HepG2 (cell line): Measurements from ENCODE around the gene P2RY6. TPM values are rescaled to one million over a fixed set of nuclear protein-coding genes. Genes with fewer than 3 reads are reported as not detected.

Experiments
- ATAC-seq: fragments of 200-7000 bp; cut with Tn5 transposase; 3 replicates; pipeline ENCODE4 v1.9.1; 2020; ENCODE audit warnings: mild to moderate bottlenecking, moderate library complexity
- BruUV-seq: library from RNA; stranded (reverse); fragments of 400-500 nt; replicated peaks from 2 replicates; lab custom pipeline; 2021; lab: Mats Ljungman, UMichigan
- CTCF ChIA-PET: fragments of 300-600 bp; formaldehyde crosslinking; extraction: SDS; loops from one replicate; lab custom pipeline; 2021; ENCODE audit warnings: low total read pairs, inconsistent platforms, low intra/inter-chr PET ratio; lab: Yijun Ruan, JAX
- POLR2A ChIA-PET: fragments of 350-600 bp; sonication (Branson Sonifier 250); formaldehyde crosslinking; loops from one replicate; lab custom pipeline; 2020; ENCODE audit warnings: antibody characterized with exemption, inconsistent platforms; lab: Yijun Ruan, JAX
- DNase-seq: peaks from one replicate; pipeline ENCODE4 v3.0.0-alpha.2; 2015; ENCODE audit warnings: low spot score
- FAIRE-seq: peaks from 3 replicates; lab custom pipeline; 2011; peaks lifted over from hg19 to GRCh38; lab: Jason Lieb, UNC
- H2AFZ ChIP-seq: one replicate; pipeline ENCODE4 v1.6.1; 2011; ENCODE audit warnings: low read length, inconsistent platforms
- H3K27ac ChIP-seq: fragments of 300-600 bp; 3 replicates; pipeline ENCODE4 v1.8.0; 2011; ENCODE audit warnings: mixed run types, mild to moderate bottlenecking, mixed read lengths, low read length, inconsistent platforms; ENCODE audit not compliant: insufficient read depth; ENCODE audit errors: extremely low read length
- H3K27me3 ChIP-seq, 2 experiments: fragments of 200-600 bp in 1 of 2; 2 replicates in 1 of 2; 3 replicates in 1 of 2; pipeline versions ENCODE4 v1.6.0 to v1.8.0; 2011; ENCODE audit warnings: low read length in 2 of 2, mild to moderate bottlenecking in 2 of 2, moderate library complexity in 2 of 2, inconsistent platforms in 1 of 2; ENCODE audit not compliant: insufficient read depth in 2 of 2, control insufficient read depth in 1 of 2
- H3K36me3 ChIP-seq, 2 experiments: fragments of 200-600 bp in 1 of 2; replicated peaks in 1 of 2; 2 replicates in 1 of 2; 3 replicates in 1 of 2; pipeline versions ENCODE4 v1.5.1 to v1.8.0; 2011; ENCODE audit warnings: low read length in 2 of 2, inconsistent platforms in 1 of 2; ENCODE audit not compliant: insufficient read depth in 2 of 2, control insufficient read depth in 1 of 2
- H3K4me1 ChIP-seq: 2 replicates; pipeline ENCODE4 v1.5.1; 2012; ENCODE audit warnings: low read length, inconsistent platforms; ENCODE audit not compliant: insufficient read depth
- H3K4me2 ChIP-seq: 2 replicates; pipeline ENCODE4 v1.6.0; 2011; ENCODE audit warnings: low read depth, low read length, inconsistent platforms
- H3K4me3 ChIP-seq, 3 experiments: fragments of 200-600 bp in 1 of 3; sonication (generic), shearing (Covaris generic) in 1 of 3; replicated peaks in 1 of 3; 2 replicates each; pipeline ENCODE4 v1.5.1; 2011 to 2016; ENCODE audit warnings: low read length in 3 of 3, inconsistent platforms in 2 of 3, low read depth in 2 of 3, mild to moderate bottlenecking in 2 of 3, control low read depth in 1 of 3, mixed read lengths in 1 of 3; ENCODE audit not compliant: insufficient read depth in 1 of 3
- H3K79me2 ChIP-seq: one replicate; pipeline ENCODE4 v1.6.1; 2011; ENCODE audit warnings: low read length, inconsistent platforms; ENCODE audit not compliant: insufficient read depth
- H3K9ac ChIP-seq: 2 replicates; pipeline ENCODE4 v1.6.0; 2011; ENCODE audit warnings: mild to moderate bottlenecking, low read depth, low read length, inconsistent platforms; ENCODE audit not compliant: insufficient read depth
- H3K9me3 ChIP-seq: 2 replicates; pipeline ENCODE4 v1.5.1; 2012; ENCODE audit warnings: mild to moderate bottlenecking, low read length
- H4K20me1 ChIP-seq: 2 replicates; pipeline ENCODE4 v1.6.0; 2011; ENCODE audit warnings: inconsistent platforms, mild to moderate bottlenecking, low read length, moderate library complexity; ENCODE audit not compliant: insufficient read depth
- ESRRA ChIP-seq: sonication (generic); formaldehyde crosslinking; IDR thresholded peaks from 2 replicates; pipeline ENCODE4 v1.5.1; 2020; ENCODE audit warnings: mild to moderate bottlenecking, low read depth, missing genetic modification reagents
- KLF15 ChIP-seq: sonication (generic); formaldehyde crosslinking; IDR thresholded peaks from 2 replicates; pipeline ENCODE4 v1.8.1; 2023; ENCODE audit warnings: borderline replicate concordance, mild to moderate bottlenecking, inconsistent platforms, missing genetic modification reagents, mixed read lengths
- NCOA2 ChIP-seq: sonication (generic); formaldehyde crosslinking; IDR thresholded peaks from 2 replicates; pipeline ENCODE4 v1.8.0; 2022; ENCODE audit warnings: inconsistent platforms
- NFE2L2 ChIP-seq: fragments of 150-350 bp; IDR thresholded peaks from 2 replicates; pipeline ENCODE4 v1.6.1; 2014; ENCODE audit warnings: low read length
- NR0B2 ChIP-seq: sonication (generic); formaldehyde crosslinking; IDR thresholded peaks from 2 replicates; pipeline ENCODE4 v1.4.0; 2020; ENCODE audit warnings: mild to moderate bottlenecking, missing genetic modification reagents
- PLRG1 ChIP-seq: fragments of 450-650 bp; conservative IDR thresholded peaks from 2 replicates; pipeline ENCODE4 v1.6.1; 2016
- SETDB1 ChIP-seq: sonication (generic); formaldehyde crosslinking; IDR thresholded peaks from 2 replicates; pipeline ENCODE4 v1.5.1; 2020; ENCODE audit warnings: missing genetic modification reagents, mild to moderate bottlenecking, borderline replicate concordance
- ZBTB1 ChIP-seq: sonication (generic); formaldehyde crosslinking; IDR thresholded peaks from 2 replicates; pipeline ENCODE4 v1.4.0; 2020; ENCODE audit warnings: missing genetic modification reagents, borderline replicate concordance
- ZBTB43 ChIP-seq: sonication (generic); formaldehyde crosslinking; conservative IDR thresholded peaks from 2 replicates; pipeline ENCODE4 v1.4.0; 2020; ENCODE audit warnings: missing genetic modification reagents
- ZNF556 ChIP-seq: sonication (generic); formaldehyde crosslinking; IDR thresholded peaks from 2 replicates; pipeline ENCODE4 v1.4.0; 2020; ENCODE audit warnings: mild to moderate bottlenecking, missing genetic modification reagents, borderline replicate concordance
- ZNF564 ChIP-seq: sonication (generic); formaldehyde crosslinking; IDR thresholded peaks from 2 replicates; pipeline ENCODE4 v1.8.1; 2023; ENCODE audit warnings: mild to moderate bottlenecking, missing genetic modification reagents
- ZNF672 ChIP-seq: sonication (generic); formaldehyde crosslinking; IDR thresholded peaks from 2 replicates; pipeline ENCODE4 v1.8.1; 2022; ENCODE audit warnings: missing genetic modification reagents
- WGBS: methylation state at CpG from one replicate; pipeline ENCODE4 v1.1.6; 2017; ENCODE audit warnings: low lambda C conversion rate; 5-methylcytosine and 5-hydroxymethylcytosine counted together
- in situ Hi-C: cut with HindIII; loops from 2 replicates; pipeline ENCODE4 v1.10.0; 2017; ENCODE audit warnings: low pct_unique_long_range_greater_than_20kb; ENCODE audit not compliant: extremely low pct_ligation_motif_present
- intact Hi-C: fragments of 100-400 bp; cut with micrococcal nuclease; formaldehyde crosslinking; loops from one replicate; pipeline ENCODE4 v1.10.0; 2022; ENCODE audit not compliant: unreplicated experiment
- polyA plus RNA-seq, 8 experiments: library from polyadenylated mRNA; depleted of rRNA in 3 of 8; stranded (reverse) in 7 of 8; unstranded in 1 of 8; fragments of >200 nt; fragmentation: Illumina TruSeq in 4 of 8; extraction: Trizol in 4 of 8; gene quantifications; 2 replicates each; pipeline versions ENCODE4 v1.2.1 to v1.2.3, GENCODE V29; 2011 to 2016; ENCODE audit warnings: low read depth in 4 of 8, missing spikeins in 1 of 8, mixed read lengths in 1 of 8; ENCODE audit not compliant: insufficient read depth in 1 of 8
- total RNA-seq, 5 experiments: library from RNA; depleted of rRNA; stranded (reverse); fragments of >200 nt; fragmentation: Illumina TruSeq; extraction: Trizol; gene quantifications; 2 replicates each; pipeline ENCODE4 v1.2.3, GENCODE V29; 2016; ENCODE audit warnings: low read depth in 1 of 5

P2RY6 gene
- total and polyA plus RNA-seq, 2 of the 13 experiments (the other 11 are each of a cell fraction or from before 2014, with no cell fraction given): 0.09 to 0.29 TPM

GRCh38 chr11:73284106-73284505, 12.0 kb downstream of the P2RY6 start:
- no peak overlapping the region for H2AFZ ChIP-seq
- no peaks in the 10 kb centered on the region for H3K79me2 ChIP-seq
- no peaks in the 10 kb centered on the region for H3K9me3 ChIP-seq
- CTCF ChIA-PET: no interaction called here
- DNase-seq: no peak
- peaks cover 31% of the 10 kb centered on the region for H3K4me1 ChIP-seq
- TF ChIP-seq NFE2L2: no peak
- TF ChIP-seq ZBTB43 (CRISPR knock-in tag): no peak
- TF ChIP-seq PLRG1: no peak
- TF ChIP-seq NCOA2 (CRISPR knock-in tag): no peak
- no peak for TF ChIP-seq NR0B2 (CRISPR knock-in tag)
- TF ChIP-seq, all 625 proteins: peak for 0
- intact Hi-C loops (no loop called here), in situ Hi-C loops (no loop called here)
- 10% methylated on average over 2 of the region's 3 CpGs for WGBS
- no peak for FAIRE-seq
- BruUV-seq: no TSS peak
- ATAC-seq: no peak
- H3K9ac ChIP-seq: no peak overlapping the region
- no peak overlapping the region for H3K27ac ChIP-seq
- H3K27me3 ChIP-seq: peaks cover 6 to 36% of the 10 kb centered on the region in 2 experiments; a peak in 4 of 5 replicates
- H4K20me1 ChIP-seq: no peaks in the 10 kb centered on the region
- H3K4me2 ChIP-seq: no peak overlapping the region
- H3K36me3 ChIP-seq: no peaks in the 10 kb centered on the region
- no peak overlapping the region for H3K4me3 ChIP-seq
- POLR2A ChIA-PET: no interaction called here

- ATAC-seq (no peak), DNase-seq (no peak), FAIRE-seq (no peak)
- no peak overlapping the region for H3K4me2 ChIP-seq
- no peak overlapping the region for H3K27ac ChIP-seq
- H3K9me3 ChIP-seq: no peaks in the 10 kb centered on the region
- H3K9ac ChIP-seq: no peak overlapping the region
- H3K4me3 ChIP-seq: no peak overlapping the region
- peaks cover 6 to 36% of the 10 kb centered on the region in 2 experiments; a peak in 4 of 5 replicates for H3K27me3 ChIP-seq
- TF ChIP-seq ZNF556 (CRISPR knock-in tag) (no peak), ZBTB1 (no peak), KLF15 (CRISPR knock-in tag) (no peak), ZNF672 (no peak), SETDB1 (CRISPR knock-in tag) (no peak), ZNF564 (CRISPR knock-in tag) (no peak), ESRRA (CRISPR knock-in tag) (no peak)
- no peak overlapping the region for H2AFZ ChIP-seq
- 67% methylated on average over 1 of the region's 1 CpG for WGBS
- ChIA-PET CTCF (no interaction called here), POLR2A (no interaction called here)
- H4K20me1 ChIP-seq: no peaks in the 10 kb centered on the region
- in situ Hi-C loops (loop anchor here (5.0 kb wide), 2 partner anchors 43 to 98 kb away; no protein-coding TSS in a partner anchor), intact Hi-C loops (no loop called here)
- no peaks in the 10 kb centered on the region for H3K36me3 ChIP-seq
- no TSS peak for BruUV-seq
- H3K79me2 ChIP-seq: no peaks in the 10 kb centered on the region
- peaks cover 32% of the 10 kb centered on the region for H3K4me1 ChIP-seq
Measured at GRCh38 chr11:73285721-73286120, 13.6 kb downstream of the P2RY6 start.
